Upper lobe of left lung (tissue), 4 donors: ENCODE measurements around the gene ROR2.

Source experiments
- EP300 ChIP-seq, 4 donors: sonication (generic); formaldehyde crosslinking; IDR thresholded peaks; one replicate each; pipeline ENCODE4 v1.5.1; 2017; ENCODE audit warnings: antibody characterized with exemption in 4 of 4, control low read depth in 2 of 4
- POLR2A ChIP-seq, 4 donors: fragments of 450-650 bp; IDR thresholded peaks; one replicate each; pipeline ENCODE4 v1.5.1; 2016 to 2017; ENCODE audit warnings: antibody characterized with exemption in 4 of 4, mild to moderate bottlenecking in 2 of 4
- POLR2AphosphoS5 ChIP-seq, 2 donors: sonication (generic); formaldehyde crosslinking; IDR thresholded peaks; one replicate each; pipeline ENCODE4 v1.5.1; 2017; ENCODE audit warnings: antibody characterized with exemption in 2 of 2
- TF ChIP-seq, protein P1 (sequence below), 6 experiments: fragments of 450-650 bp in 4 of 6; fragments of 200-600 bp in 2 of 6; sonication (generic) in 2 of 6; IDR thresholded peaks; one replicate each; pipeline ENCODE4 v1.5.1; 2016 to 2019; ENCODE audit warnings: antibody characterized with exemption in 6 of 6

DNA sequence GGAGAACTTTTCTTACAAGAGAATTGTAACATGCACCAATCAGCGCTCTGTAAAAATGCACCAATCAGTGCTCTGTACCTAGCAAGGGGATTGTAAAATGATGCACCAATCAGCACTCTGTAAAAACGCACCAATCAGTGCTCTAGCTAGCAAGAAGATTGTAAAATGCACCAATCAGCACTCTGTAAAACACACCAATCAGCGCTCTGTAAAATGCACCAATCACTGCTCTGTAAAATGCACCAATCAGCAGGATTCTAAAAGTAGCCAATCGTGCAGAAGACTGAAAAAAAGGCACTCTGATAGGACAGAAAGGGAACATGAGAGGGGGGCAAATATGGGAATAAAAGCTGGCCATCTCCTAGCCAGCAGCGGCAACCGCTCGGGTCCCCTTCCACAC is 233.2 kb downstream of the ROR2 start:
- no peak for TF ChIP-seq POLR2AphosphoS5 (IDR thresholded peaks at IDR 0.05)
- TF ChIP-seq, protein P1, sequence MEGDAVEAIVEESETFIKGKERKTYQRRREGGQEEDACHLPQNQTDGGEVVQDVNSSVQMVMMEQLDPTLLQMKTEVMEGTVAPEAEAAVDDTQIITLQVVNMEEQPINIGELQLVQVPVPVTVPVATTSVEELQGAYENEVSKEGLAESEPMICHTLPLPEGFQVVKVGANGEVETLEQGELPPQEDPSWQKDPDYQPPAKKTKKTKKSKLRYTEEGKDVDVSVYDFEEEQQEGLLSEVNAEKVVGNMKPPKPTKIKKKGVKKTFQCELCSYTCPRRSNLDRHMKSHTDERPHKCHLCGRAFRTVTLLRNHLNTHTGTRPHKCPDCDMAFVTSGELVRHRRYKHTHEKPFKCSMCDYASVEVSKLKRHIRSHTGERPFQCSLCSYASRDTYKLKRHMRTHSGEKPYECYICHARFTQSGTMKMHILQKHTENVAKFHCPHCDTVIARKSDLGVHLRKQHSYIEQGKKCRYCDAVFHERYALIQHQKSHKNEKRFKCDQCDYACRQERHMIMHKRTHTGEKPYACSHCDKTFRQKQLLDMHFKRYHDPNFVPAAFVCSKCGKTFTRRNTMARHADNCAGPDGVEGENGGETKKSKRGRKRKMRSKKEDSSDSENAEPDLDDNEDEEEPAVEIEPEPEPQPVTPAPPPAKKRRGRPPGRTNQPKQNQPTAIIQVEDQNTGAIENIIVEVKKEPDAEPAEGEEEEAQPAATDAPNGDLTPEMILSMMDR (IDR thresholded peaks at IDR 0.05), result no peak
- TF ChIP-seq POLR2A (IDR thresholded peaks at IDR 0.05), result no peak
- TF ChIP-seq EP300 (IDR thresholded peaks at IDR 0.05), result no peak
